Fibroblast of lung (primary cell): ENCODE measurements around the gene PRSS16. TPM values are rescaled to one million over a fixed set of nuclear protein-coding genes. Genes with fewer than 3 reads are reported as not detected.

ENCODE experiments used
- DNase-seq, 2 donors: peaks; one replicate each; pipeline versions ENCODE4 v3.0.0 to v3.0.0-alpha.2; 2010; ENCODE audit warnings: low read depth in 2 of 2
- H2AFZ ChIP-seq: 2 replicates; pipeline ENCODE4 v1.5.1; 2012; ENCODE audit warnings: low read length, control low read depth, inconsistent platforms
- H3K27ac ChIP-seq: 2 replicates; pipeline ENCODE4 v1.5.1; 2011; ENCODE audit warnings: low read length, control low read depth; ENCODE audit not compliant: insufficient read depth
- H3K27me3 ChIP-seq: 2 replicates; pipeline ENCODE4 v1.5.1; 2011; ENCODE audit warnings: mild to moderate bottlenecking, low read length; ENCODE audit not compliant: control insufficient read depth, insufficient read depth
- H3K36me3 ChIP-seq: 2 replicates; pipeline ENCODE4 v1.5.1; 2011; ENCODE audit warnings: low read length; ENCODE audit not compliant: control insufficient read depth, insufficient read depth
- H3K4me1 ChIP-seq: 2 replicates; pipeline ENCODE4 v1.5.1; 2011; ENCODE audit warnings: low read length; ENCODE audit not compliant: control insufficient read depth, insufficient read depth; ENCODE audit errors: extremely low read depth
- H3K4me2 ChIP-seq: 2 replicates; pipeline ENCODE4 v1.5.1; 2011; ENCODE audit warnings: low read length, control low read depth; ENCODE audit not compliant: insufficient read depth; ENCODE audit errors: extremely low read depth
- H3K4me3 ChIP-seq, 4 experiments: fragments of 200-600 bp in 1 of 4; sonication (generic) in 1 of 4; replicated peaks in 1 of 4; 2 replicates each; pipeline ENCODE4 v1.5.1; 2011 to 2016; ENCODE audit warnings: low read length in 4 of 4, low read depth in 3 of 4, mild to moderate bottlenecking in 3 of 4, control low read depth in 2 of 4, inconsistent platforms in 1 of 4, mixed read lengths in 1 of 4; ENCODE audit not compliant: insufficient read depth in 1 of 4; ENCODE audit errors: control extremely low read depth in 1 of 4
- H3K79me2 ChIP-seq: 2 replicates; pipeline ENCODE4 v1.5.1; 2012; ENCODE audit warnings: mild to moderate bottlenecking, low read length, inconsistent platforms; ENCODE audit not compliant: control insufficient read depth, insufficient read depth
- H3K9ac ChIP-seq: 2 replicates; pipeline ENCODE4 v1.5.1; 2011; ENCODE audit warnings: mild to moderate bottlenecking, low read length, control low read depth; ENCODE audit not compliant: insufficient read depth
- H3K9me3 ChIP-seq: 2 replicates; pipeline ENCODE4 v1.5.1; 2012; ENCODE audit warnings: low read depth, low read length; ENCODE audit not compliant: control insufficient read depth, insufficient read depth
- H4K20me1 ChIP-seq: 2 replicates; pipeline ENCODE4 v1.5.1; 2011; ENCODE audit warnings: low read length; ENCODE audit not compliant: control insufficient read depth, insufficient read depth; ENCODE audit errors: extremely low read depth
- CTCF ChIP-seq, 2 donors: IDR thresholded peaks in 1 of 2; conservative IDR thresholded peaks in 1 of 2; 1 replicate in 1 of 2; 2 replicates in 1 of 2; pipeline ENCODE4 v1.5.1; 2011 to 2012; ENCODE audit warnings: low read length in 2 of 2, control low read depth in 1 of 2, inconsistent platforms in 1 of 2, low read depth in 1 of 2, mild to moderate bottlenecking in 1 of 2
- EZH2 ChIP-seq: IDR thresholded peaks from 2 replicates; pipeline ENCODE4 v1.5.1; 2012; ENCODE audit warnings: low read length, control low read depth, mild to moderate bottlenecking; ENCODE audit errors: missing control alignments
- polyA plus RNA-seq, 2 donors: library from polyadenylated mRNA; depleted of rRNA in 1 of 2; stranded (reverse) in 1 of 2; unstranded in 1 of 2; fragments of >200 nt; gene quantifications; 2 replicates each; pipeline ENCODE4 v1.2.1, GENCODE V29; 2011 to 2012; ENCODE audit warnings: missing spikeins in 1 of 2
- total RNA-seq: library from RNA; depleted of rRNA; stranded (reverse); fragments of >200 nt; gene quantifications from 2 replicates; pipeline ENCODE4 v1.2.1, GENCODE V29; 2014

Gene PRSS16
- total and polyA plus RNA-seq, 2 donors (not counting 1 experiment from before 2014, with no cell fraction given): not detected

GRCh38 chr6:27283279-27283678 lies 35.8 kb downstream of the PRSS16 start:
- H3K27me3 ChIP-seq: peaks cover 15% of the 10 kb centered on the region
- DNase-seq: no peak
- H3K36me3 ChIP-seq: no peaks in the 10 kb centered on the region
- peak overlapping the region; percentile 13 for H3K4me2 ChIP-seq
- H3K4me3 ChIP-seq: no peak overlapping the region
- no peaks in the 10 kb centered on the region for H3K9me3 ChIP-seq
- H3K4me1 ChIP-seq: no peaks in the 10 kb centered on the region
- H3K9ac ChIP-seq: no peak overlapping the region
- no peak overlapping the region for H2AFZ ChIP-seq
- TF ChIP-seq CTCF (conservative IDR thresholded peaks at IDR 0.05 in 1 of 2, IDR thresholded peaks at IDR 0.05 in 1 of 2; ENCODE audit: low read depth in 1 of 2, low read length in 2 of 2) (no peak), EZH2 (peak; percentile 65)
- H3K27ac ChIP-seq: no peak overlapping the region
- no peaks in the 10 kb centered on the region for H4K20me1 ChIP-seq
- H3K79me2 ChIP-seq: no peaks in the 10 kb centered on the region

- Histone ChIP-seq H4K20me1 (no peaks in the 10 kb centered on the region), H3K9ac (no peak overlapping the region), H3K27me3 (peaks cover 23% of the 10 kb centered on the region), H3K4me1 (no peaks in the 10 kb centered on the region), H3K9me3 (no peaks in the 10 kb centered on the region), H3K27ac (no peak overlapping the region), H2AFZ (no peak overlapping the region), H3K4me3 (no peak overlapping the region), H3K4me2 (no peak overlapping the region), H3K36me3 (no peaks in the 10 kb centered on the region), H3K79me2 (no peaks in the 10 kb centered on the region)
- TF ChIP-seq EZH2 (no peak), CTCF (conservative IDR thresholded peaks at IDR 0.05 in 1 of 2, IDR thresholded peaks at IDR 0.05 in 1 of 2; ENCODE audit: low read depth in 1 of 2, low read length in 2 of 2) (no peak)
- no peak for DNase-seq
Measured at GRCh38 chr6:27286141-27286540, 38.6 kb downstream of the PRSS16 start.

- no peaks in the 10 kb centered on the region for H3K9me3 ChIP-seq
- no peak overlapping the region for H2AFZ ChIP-seq
- no peaks in the 10 kb centered on the region for H3K79me2 ChIP-seq
- no peak overlapping the region for H3K27ac ChIP-seq
- H4K20me1 ChIP-seq: no peaks in the 10 kb centered on the region
- TF ChIP-seq CTCF (conservative IDR thresholded peaks at IDR 0.05 in 1 of 2, IDR thresholded peaks at IDR 0.05 in 1 of 2; ENCODE audit: low read depth in 1 of 2, low read length in 2 of 2): no peak
- TF ChIP-seq EZH2: no peak
- no peak overlapping the region for H3K4me2 ChIP-seq
- H3K9ac ChIP-seq: no peak overlapping the region
- H3K27me3 ChIP-seq: peaks cover 25% of the 10 kb centered on the region
- no peaks in the 10 kb centered on the region for H3K4me1 ChIP-seq
- H3K4me3 ChIP-seq: peak overlapping the region in 1 of 4 experiments; percentile 23
- no peaks in the 10 kb centered on the region for H3K36me3 ChIP-seq
- no peak for DNase-seq
Measured at GRCh38 chr6:27287751-27288135, 40.2 kb downstream of the PRSS16 start.
